IgD-negative memory B cell (primary cell): ENCODE data around the gene GOLGA8M. TPM values are rescaled to one million over a fixed set of nuclear protein-coding genes. Genes with fewer than 3 reads are reported as not detected.
A peak's percentile ranks its signal among the peaks of the same experiment; 100 is the strongest.
"Not testable (repeated sequence)": the region's sequence is repeated elsewhere in the genome, so short reads cannot be mapped to it uniquely, and the experiment has no call there.

Experiments
- H3K27ac Mint-ChIP-seq, 3 donors: one replicate each; pipeline ENCODE4 v1.8.0; 2020 to 2022; ENCODE audit warnings: mild to moderate bottlenecking in 3 of 3, mixed read lengths in 3 of 3, moderate library complexity in 1 of 3
- H3K27me3 Mint-ChIP-seq: one replicate; pipeline ENCODE4 v1.8.0; 2021; ENCODE audit warnings: mixed read lengths
- H3K36me3 Mint-ChIP-seq: one replicate; pipeline ENCODE4 v1.8.0; 2020; ENCODE audit warnings: mild to moderate bottlenecking, mixed read lengths
- H3K4me1 Mint-ChIP-seq, 3 donors: one replicate each; pipeline ENCODE4 v1.8.0; 2020 to 2022; ENCODE audit warnings: mixed read lengths in 3 of 3, mild to moderate bottlenecking in 1 of 3
- H3K4me3 Mint-ChIP-seq, 4 donors: one replicate each; pipeline ENCODE4 v1.8.0; 2020 to 2022; ENCODE audit warnings: mild to moderate bottlenecking in 4 of 4, mixed read lengths in 4 of 4, moderate library complexity in 3 of 4
- H3K9me3 Mint-ChIP-seq, 3 donors: one replicate each; pipeline ENCODE4 v1.8.0; 2020 to 2021; ENCODE audit warnings: mixed read lengths in 3 of 3, mild to moderate bottlenecking in 1 of 3
- polyA plus RNA-seq: library from polyadenylated mRNA; unstranded; fragments of 300-500 nt; fragmentation: Illumina TruSeq; gene quantifications from one replicate; pipeline ENCODE4 v1.2.3, GENCODE V29; 2021

Gene GOLGA8M, protein sequence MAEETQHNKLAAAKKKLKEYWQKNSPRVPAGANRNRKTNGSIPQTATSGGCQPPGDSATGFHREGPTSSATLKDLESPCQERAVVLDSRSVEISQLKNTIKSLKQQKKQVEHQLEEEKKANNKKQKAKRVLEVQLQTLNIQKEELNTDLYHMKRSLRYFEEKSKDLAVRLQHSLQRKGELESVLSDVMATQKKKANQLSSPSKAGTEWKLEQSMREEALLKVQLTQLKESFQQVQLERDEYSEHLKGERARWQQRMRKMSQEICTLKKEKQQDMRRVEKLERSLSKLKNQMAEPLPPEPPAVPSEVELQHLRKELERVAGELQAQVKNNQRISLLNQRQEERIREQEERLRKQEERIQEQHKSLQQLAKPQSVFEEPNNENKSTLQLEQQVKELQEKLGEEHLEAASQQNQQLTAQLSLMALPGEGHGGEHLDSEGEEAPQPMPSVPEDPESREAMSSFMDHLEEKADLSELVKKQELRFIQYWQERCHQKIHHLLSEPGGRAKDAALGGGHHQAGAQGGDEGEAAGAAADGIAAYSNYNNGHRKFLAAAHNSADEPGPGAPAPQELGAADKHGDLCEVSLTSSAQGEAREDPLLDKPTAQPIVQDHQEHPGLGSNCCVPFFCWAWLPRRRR
- polyA plus RNA-seq: not detected

- not testable (repeated sequence) for H3K4me1 Mint-ChIP-seq, H3K27me3 Mint-ChIP-seq, H3K36me3 Mint-ChIP-seq, H3K27ac Mint-ChIP-seq, H3K4me3 Mint-ChIP-seq, H3K9me3 Mint-ChIP-seq
These were observed at the start of gene GOLGA8M for GRCh38 chr15:28712270-28712669. Gene GOLGA8M (minus strand): TSS chr15:28712421. CDS start chr15:28712323, 98 bp downstream.

- H3K27me3 Mint-ChIP-seq, H3K4me1 Mint-ChIP-seq, H3K9me3 Mint-ChIP-seq, H3K36me3 Mint-ChIP-seq, H3K27ac Mint-ChIP-seq, H3K4me3 Mint-ChIP-seq: not testable (repeated sequence)
These were observed 30.7 kb upstream of the GOLGA8M start for GRCh38 chr15:28742890-28743289.

GRCh38 chr15:28738590-28739292 lies 26.5 kb upstream of the GOLGA8M start:
- not testable (repeated sequence) for H3K27me3 Mint-ChIP-seq, H3K27ac Mint-ChIP-seq
- peak overlapping the region; percentile 8 to 89 (median 78) for H3K4me3 Mint-ChIP-seq

GRCh38 chr15:28738200-28738561 lies 26.0 kb upstream of the GOLGA8M start:
- H3K4me1 Mint-ChIP-seq, H3K27ac Mint-ChIP-seq, H3K27me3 Mint-ChIP-seq, H3K36me3 Mint-ChIP-seq, H3K9me3 Mint-ChIP-seq: not testable (repeated sequence)
- H3K4me3 Mint-ChIP-seq: peak overlapping the region; percentile 8 to 89 (median 78)

More at GRCh38 chr15:28738590-28739292, 26.5 kb upstream of the GOLGA8M start:
- H3K36me3 Mint-ChIP-seq, H3K9me3 Mint-ChIP-seq, H3K4me1 Mint-ChIP-seq: not testable (repeated sequence)

DNA sequence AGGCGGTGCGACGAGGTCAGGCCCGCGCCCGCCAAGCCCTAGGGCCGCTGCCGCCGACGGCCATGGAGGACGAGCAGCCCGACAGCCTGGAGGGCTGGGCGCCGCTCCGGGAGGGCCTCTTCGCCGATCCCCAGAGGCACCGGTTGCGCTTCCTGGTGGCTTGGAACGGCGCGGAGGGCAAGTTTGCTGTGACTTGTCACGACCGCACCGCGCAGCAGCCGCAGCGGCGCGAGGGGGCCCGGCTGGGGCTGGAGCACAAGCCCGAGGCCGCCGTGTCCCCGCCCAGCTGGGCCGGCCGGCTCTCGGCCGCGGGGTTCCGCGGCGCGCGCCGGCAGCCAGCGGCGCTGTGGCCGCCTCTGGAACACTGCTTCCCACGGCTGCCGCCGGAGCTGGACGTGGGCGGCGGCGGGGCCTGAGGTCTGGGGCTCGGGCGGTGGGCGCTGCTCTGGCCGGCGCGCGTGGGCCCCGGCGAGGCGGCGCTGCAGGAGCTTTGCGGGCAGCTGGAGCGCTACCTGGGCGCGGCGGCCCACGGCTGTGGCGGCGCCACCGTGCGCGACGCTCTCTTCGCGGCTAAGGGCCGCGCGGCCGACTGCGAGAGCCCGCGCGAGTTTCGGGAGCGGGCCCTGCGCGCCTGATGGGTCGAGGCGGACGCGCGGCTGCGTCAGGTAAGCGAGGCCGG lies 25.4 kb upstream of the GOLGA8M start:
- not testable (repeated sequence) for H3K27ac Mint-ChIP-seq, H3K36me3 Mint-ChIP-seq, H3K27me3 Mint-ChIP-seq, H3K4me1 Mint-ChIP-seq, H3K9me3 Mint-ChIP-seq
- peak overlapping the region in 2 of 4 donors; percentile 48 to 65 for H3K4me3 Mint-ChIP-seq

- not testable (repeated sequence) for H3K4me1 Mint-ChIP-seq, H3K9me3 Mint-ChIP-seq, H3K27ac Mint-ChIP-seq, H3K4me3 Mint-ChIP-seq, H3K27me3 Mint-ChIP-seq, H3K36me3 Mint-ChIP-seq
These were observed 15.8 kb upstream of the GOLGA8M start for GRCh38 chr15:28728061-28728460.

DNA sequence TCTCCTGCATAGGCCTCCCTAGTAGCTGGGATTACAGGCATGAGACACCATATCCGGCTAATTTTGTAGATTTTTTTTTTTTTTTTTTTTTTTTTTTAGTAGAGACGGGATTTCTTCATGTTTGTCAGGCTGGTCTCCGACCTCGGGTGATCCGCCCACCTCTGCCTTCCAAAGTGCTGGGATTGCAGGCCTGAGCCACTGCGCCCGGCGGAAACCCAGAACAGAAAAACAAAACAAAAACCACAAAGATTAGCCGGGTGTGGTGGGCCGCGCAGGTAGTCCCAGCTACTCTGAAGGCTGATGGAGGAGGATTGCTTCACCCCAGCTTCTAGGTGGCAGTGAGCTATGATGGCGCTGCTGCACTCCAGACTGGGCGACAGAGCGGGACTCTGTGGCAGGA lies 14.8 kb upstream of the GOLGA8M start:
- not testable (repeated sequence) for H3K36me3 Mint-ChIP-seq, H3K27ac Mint-ChIP-seq, H3K9me3 Mint-ChIP-seq, H3K4me1 Mint-ChIP-seq, H3K27me3 Mint-ChIP-seq, H3K4me3 Mint-ChIP-seq

GRCh38 chr15:28726102-28726501 lies 13.9 kb upstream of the GOLGA8M start:
- H3K27ac Mint-ChIP-seq: no peak overlapping the region
- peaks cover 3 to 4% (median 4%) of the 10 kb centered on the region in 3 donors for H3K4me1 Mint-ChIP-seq
- no peaks in the 10 kb centered on the region for H3K9me3 Mint-ChIP-seq
- H3K36me3 Mint-ChIP-seq: peaks cover 2% of the 10 kb centered on the region
- no peak overlapping the region for H3K4me3 Mint-ChIP-seq
- H3K27me3 Mint-ChIP-seq: peaks cover 4% of the 10 kb centered on the region

DNA sequence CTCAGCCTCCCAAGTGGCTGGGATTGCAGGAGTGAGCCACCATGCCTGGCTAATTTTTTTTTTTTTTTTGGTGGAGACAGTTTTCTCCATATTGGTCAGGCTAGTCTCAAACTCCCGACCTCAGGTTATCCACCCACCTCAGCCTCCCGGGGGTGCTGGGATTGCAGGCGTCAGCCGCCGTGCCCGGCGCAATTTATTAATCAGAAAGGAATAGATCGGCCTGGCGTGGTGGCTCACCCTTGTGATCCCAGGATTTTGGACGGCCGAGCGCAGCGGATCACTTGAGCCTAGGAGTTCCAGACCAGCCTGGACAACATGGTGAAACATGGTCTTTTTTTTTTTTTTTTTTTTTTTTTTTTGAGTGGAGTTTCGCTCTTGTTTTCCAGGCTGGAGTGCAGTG lies 13.3 kb upstream of the GOLGA8M start:
- Mint-ChIP-seq H3K4me3 (no peak overlapping the region), H3K27ac (no peak overlapping the region), H3K9me3 (no peaks in the 10 kb centered on the region), H3K27me3 (peaks cover 4% of the 10 kb centered on the region), H3K36me3 (peaks cover 2% of the 10 kb centered on the region), H3K4me1 (peaks cover 3 to 4% (median 4%) of the 10 kb centered on the region in 3 donors)

- not testable (repeated sequence) for H3K4me3 Mint-ChIP-seq, H3K27me3 Mint-ChIP-seq, H3K9me3 Mint-ChIP-seq, H3K27ac Mint-ChIP-seq, H3K4me1 Mint-ChIP-seq, H3K36me3 Mint-ChIP-seq
These were observed 11.8 kb upstream of the GOLGA8M start for GRCh38 chr15:28723986-28724385.

- H3K4me3 Mint-ChIP-seq, H3K27me3 Mint-ChIP-seq, H3K9me3 Mint-ChIP-seq, H3K4me1 Mint-ChIP-seq, H3K36me3 Mint-ChIP-seq, H3K27ac Mint-ChIP-seq: not testable (repeated sequence)
These were observed 7.4 kb upstream of the GOLGA8M start for GRCh38 chr15:28719626-28720025.

DNA sequence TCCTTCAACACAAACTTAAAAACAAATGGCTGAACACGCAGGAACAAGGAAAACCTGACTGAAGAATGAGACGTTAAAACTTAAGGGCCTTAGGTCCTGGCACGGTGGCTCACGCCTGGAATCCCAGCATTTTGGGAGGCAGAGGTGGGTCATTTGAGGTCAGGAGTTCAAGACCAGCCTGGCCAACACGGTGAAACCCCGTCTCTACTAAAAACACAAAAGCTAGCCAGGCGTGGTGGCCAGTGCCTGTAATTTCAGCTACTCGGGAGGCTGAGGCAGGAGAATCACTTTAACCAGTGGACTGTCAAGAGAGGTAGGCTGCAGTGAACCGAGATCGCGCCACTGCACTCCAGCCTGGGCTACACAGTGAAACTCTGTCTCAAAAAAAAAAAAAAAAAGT lies 6.4 kb upstream of the GOLGA8M start:
- not testable (repeated sequence) for H3K27me3 Mint-ChIP-seq, H3K36me3 Mint-ChIP-seq, H3K27ac Mint-ChIP-seq, H3K4me1 Mint-ChIP-seq, H3K9me3 Mint-ChIP-seq
- peak overlapping the region in 1 of 4 donors; percentile 54 for H3K4me3 Mint-ChIP-seq

DNA sequence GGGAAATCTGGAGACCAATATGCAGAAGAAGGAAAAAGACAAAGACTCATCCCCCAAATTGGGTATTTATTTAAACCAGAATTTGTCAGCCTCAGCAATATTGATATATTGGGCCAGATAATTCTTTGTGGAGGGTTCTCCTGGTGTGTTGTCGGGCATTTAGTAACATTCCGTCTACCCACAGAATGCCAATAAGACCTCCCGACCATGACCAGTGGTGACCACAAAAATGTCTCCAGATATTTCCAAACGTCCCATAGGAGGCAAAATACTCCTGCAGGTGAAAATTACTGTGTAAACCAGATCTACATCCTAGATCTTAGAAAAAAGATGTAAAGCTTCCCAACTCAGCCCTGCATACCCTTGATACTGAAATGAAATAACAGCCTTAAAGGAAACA lies 2.0 kb upstream of the GOLGA8M start:
- H3K36me3 Mint-ChIP-seq, H3K9me3 Mint-ChIP-seq, H3K4me3 Mint-ChIP-seq, H3K27me3 Mint-ChIP-seq, H3K4me1 Mint-ChIP-seq, H3K27ac Mint-ChIP-seq: not testable (repeated sequence)

DNA sequence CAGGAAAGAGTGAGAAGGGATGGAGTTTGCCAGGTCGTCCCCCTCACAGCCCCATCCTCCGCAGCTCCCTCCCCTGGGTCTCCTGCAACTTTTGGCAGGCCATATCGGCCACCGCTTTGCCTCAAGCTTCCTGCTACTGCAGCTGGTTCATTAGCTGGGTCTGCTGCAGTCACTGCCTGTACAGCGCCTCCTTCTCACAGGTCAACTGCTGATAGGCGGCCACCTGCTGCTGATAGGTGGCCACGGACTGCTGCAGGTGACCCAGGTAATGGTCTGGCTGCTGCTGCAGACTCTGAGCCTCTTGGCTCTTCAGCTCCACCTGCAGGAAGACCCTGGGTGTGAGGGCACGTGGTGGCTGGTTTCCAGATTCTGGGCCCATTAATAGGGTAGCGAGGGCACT lies 8.3 kb downstream of the GOLGA8M start:
- not testable (repeated sequence) for H3K27ac Mint-ChIP-seq

GRCh38 chr15:28702427-28702826 lies 9.8 kb downstream of the GOLGA8M start:
- H3K9me3 Mint-ChIP-seq, H3K36me3 Mint-ChIP-seq, H3K27me3 Mint-ChIP-seq, H3K27ac Mint-ChIP-seq, H3K4me1 Mint-ChIP-seq, H3K4me3 Mint-ChIP-seq: not testable (repeated sequence)

More for the DNA sequence above, 8.3 kb downstream of the GOLGA8M start:
- H3K4me1 Mint-ChIP-seq, H3K36me3 Mint-ChIP-seq, H3K27me3 Mint-ChIP-seq, H3K4me3 Mint-ChIP-seq, H3K9me3 Mint-ChIP-seq: not testable (repeated sequence)
